GM18867 (cell line): ENCODE data around the gene MRPL14.

Experiments used
- ATAC-seq: cut with Tn5 transposase; IDR thresholded peaks from one replicate; pipeline ENCODE4 v1.9.1; 2021; ENCODE audit warnings: mild to moderate bottlenecking, moderate library complexity; ENCODE audit not compliant: unreplicated experiment

The MRPL14 gene

GRCh38 chr6:44067173-44068139, 59.8 kb downstream of the MRPL14 start:
- no peak for ATAC-seq

GRCh38 chr6:44066394-44067172, 60.7 kb downstream of the MRPL14 start:
- ATAC-seq, result no peak

DNA sequence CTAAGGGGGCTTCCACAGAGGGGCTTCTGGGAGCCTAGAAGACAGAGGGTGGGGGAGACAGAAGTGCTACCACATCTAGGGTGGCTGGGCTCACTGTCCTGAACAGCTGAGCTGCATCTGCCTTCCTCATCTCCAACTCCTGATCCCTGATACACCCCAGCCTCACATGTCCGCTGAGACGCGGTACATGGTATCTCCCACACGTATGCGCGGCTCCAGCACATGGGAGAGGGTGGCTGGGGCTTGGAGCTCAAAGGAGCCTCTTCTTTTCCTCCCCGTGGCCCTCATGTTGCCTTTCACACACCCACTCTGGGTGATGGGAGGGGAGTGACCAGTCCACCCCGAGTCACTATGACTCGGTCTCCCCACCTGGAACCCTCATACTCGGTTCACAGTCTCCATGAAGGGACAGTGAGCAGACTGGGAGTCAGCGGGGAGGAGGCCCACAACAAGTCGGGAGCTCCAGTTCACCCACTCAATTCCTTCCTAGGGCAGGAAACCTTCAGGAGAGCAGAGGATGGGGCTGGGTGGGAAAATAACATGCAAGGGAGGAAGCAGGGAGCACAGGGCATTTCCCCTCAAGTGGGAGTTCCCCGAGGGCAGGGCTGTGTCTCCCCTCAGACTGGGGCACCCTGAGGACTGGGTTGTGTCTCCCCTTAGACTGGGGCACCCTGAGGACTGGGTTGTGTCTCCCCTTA, 61.7 kb downstream of the MRPL14 start:
- ATAC-seq, result no peak

- ATAC-seq, result no peak
Observed at GRCh38 chr6:44064948-44065272, 62.3 kb downstream of the MRPL14 start.

- no peak for ATAC-seq
Observed at GRCh38 chr6:44064089-44064947, 62.9 kb downstream of the MRPL14 start.

DNA sequence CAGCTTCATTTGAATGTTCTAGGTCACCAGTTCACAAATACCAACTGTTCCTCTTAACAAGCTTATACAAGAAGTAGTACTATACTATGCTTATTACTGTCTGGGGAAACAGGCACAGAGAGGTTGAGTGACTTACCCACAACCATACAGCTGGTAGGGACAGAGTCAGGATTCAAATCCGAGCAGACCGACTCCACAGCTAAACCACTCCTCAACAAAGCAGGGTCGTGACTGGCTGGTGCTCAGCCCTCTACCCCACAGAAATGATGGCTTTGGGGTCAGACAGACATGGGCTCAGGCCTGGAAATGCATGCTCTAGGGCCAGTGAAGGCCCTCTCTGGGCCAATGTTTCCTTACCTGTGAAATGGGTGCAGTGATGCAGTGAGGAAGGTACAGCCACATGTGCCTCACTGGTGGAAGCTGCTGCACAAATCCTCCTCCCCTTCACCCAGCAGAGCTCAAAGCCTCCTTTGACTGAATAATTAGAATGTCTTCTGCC, 63.6 kb downstream of the MRPL14 start:
- no peak for ATAC-seq
